Esophagus squamous epithelium (tissue), 5 donors: ENCODE measurements around the gene SLC44A1. TPM values are rescaled to one million over a fixed set of nuclear protein-coding genes. Genes with fewer than 3 reads are reported as not detected.

Experiments used
- DNase-seq: peaks from one replicate; lab custom pipeline; 2025; lab: John Stamatoyannopoulos, UW
- H3K27ac ChIP-seq, 4 donors: fragments of 200-600 bp; sonication (generic); one replicate each; pipeline ENCODE4 v1.5.1; 2016 to 2019; ENCODE audit warnings: mild to moderate bottlenecking in 1 of 4
- H3K27me3 ChIP-seq, 4 donors: fragments of 200-600 bp; sonication (generic); 1 replicate in 3 of 4; 2 replicates in 1 of 4; pipeline versions ENCODE4 v1.5.1 to v1.6.0; 2017 to 2021; ENCODE audit warnings: antibody characterized with exemption in 1 of 4
- H3K36me3 ChIP-seq, 3 donors: fragments of 200-600 bp; sonication (generic); one replicate each; pipeline ENCODE4 v1.5.1; 2016 to 2019
- H3K4me1 ChIP-seq, 3 donors: fragments of 200-600 bp; sonication (generic); one replicate each; pipeline ENCODE4 v1.5.1; 2017 to 2019
- H3K4me3 ChIP-seq, 4 donors: fragments of 200-600 bp; sonication (generic); 1 replicate in 3 of 4; 2 replicates in 1 of 4; pipeline ENCODE4 v1.5.1; 2016 to 2019; ENCODE audit warnings: mild to moderate bottlenecking in 2 of 4, moderate library complexity in 1 of 4
- H3K9me3 ChIP-seq, 3 donors: fragments of 200-600 bp; sonication (generic); one replicate each; pipeline ENCODE4 v1.5.1; 2016 to 2019
- CTCF ChIP-seq, 6 experiments: fragments of 450-650 bp in 4 of 6; fragments of 200-600 bp in 2 of 6; sonication (generic) in 2 of 6; IDR thresholded peaks; one replicate each; pipeline ENCODE4 v1.5.1; 2016 to 2019; ENCODE audit warnings: antibody characterized with exemption in 6 of 6, mild to moderate bottlenecking in 4 of 6, moderate library complexity in 4 of 6
- POLR2A ChIP-seq, 4 donors: fragments of 450-650 bp; IDR thresholded peaks; one replicate each; pipeline ENCODE4 v1.6.1; 2017; ENCODE audit warnings: antibody characterized with exemption in 4 of 4, mild to moderate bottlenecking in 4 of 4, moderate library complexity in 3 of 4
- WGBS, 2 donors: methylation state at CpG; one replicate each; pipeline ENCODE4 v1.1.5; 2018; 5-methylcytosine and 5-hydroxymethylcytosine counted together
- intact Hi-C: fragments of 100-400 bp; cut with DNase I; formaldehyde crosslinking; loops from one replicate; pipeline ENCODE4 v1.15.0; 2022
- total RNA-seq, 4 donors: library from RNA; depleted of rRNA; stranded (reverse); fragments of >200 nt; gene quantifications; one replicate each; pipeline ENCODE4 v1.1.0, GENCODE V29; 2016
- donor health status: DM: yes; HTN: yes; CAD: no.

SLC44A1 gene
- total RNA-seq, 4 donors from 2014 or later = 19.9 to 52.9 (median 37.8) TPM

GRCh38 chr9:105257809-105258208 lies 13.4 kb downstream of the SLC44A1 start:
- H3K4me1 ChIP-seq = peaks cover 3 to 69% (median 14%) of the 10 kb centered on the region in 3 donors
- TF ChIP-seq POLR2A (IDR thresholded peaks at IDR 0.05) (no peak), CTCF (IDR thresholded peaks at IDR 0.05) (no peak)
- peak overlapping the region in 3 of 4 donors; percentile 4 to 23 (median 10) for H3K27ac ChIP-seq
- WGBS, 2 donors = 83% methylated on average over 2 of the region's 2 CpGs
- H3K9me3 ChIP-seq = no peaks in the 10 kb centered on the region
- no peaks in the 10 kb centered on the region for H3K27me3 ChIP-seq
- H3K4me3 ChIP-seq = no peak overlapping the region
- H3K36me3 ChIP-seq = no peaks in the 10 kb centered on the region
- no peak for DNase-seq
- intact Hi-C loops = no loop called here

GRCh38 chr9:105258225-105258737 lies 13.8 kb downstream of the SLC44A1 start:
- intact Hi-C loops = no loop called here
- Histone ChIP-seq H3K27ac (peak overlapping the region in 2 of 4 donors; percentile 10 to 29), H3K27me3 (no peaks in the 10 kb centered on the region), H3K4me3 (no peak overlapping the region), H3K36me3 (no peaks in the 10 kb centered on the region), H3K4me1 (peaks cover 3 to 65% (median 14%) of the 10 kb centered on the region in 3 donors), H3K9me3 (no peaks in the 10 kb centered on the region)
- 62 to 74% methylated on average over 3 of the region's 3 CpGs for WGBS, 2 donors
- no peak for TF ChIP-seq POLR2A (IDR thresholded peaks at IDR 0.05)
- no peak for TF ChIP-seq CTCF (IDR thresholded peaks at IDR 0.05)
- no peak for DNase-seq

- H3K27me3 ChIP-seq = no peaks in the 10 kb centered on the region
- 59 to 74% methylated on average over 2 of the region's 2 CpGs for WGBS, 2 donors
- TF ChIP-seq CTCF (IDR thresholded peaks at IDR 0.05) (no peak), POLR2A (IDR thresholded peaks at IDR 0.05) (no peak)
- intact Hi-C loops = no loop called here
- no peak overlapping the region for H3K4me3 ChIP-seq
- peaks cover 3 to 55% (median 15%) of the 10 kb centered on the region in 3 donors for H3K4me1 ChIP-seq
- H3K9me3 ChIP-seq = no peaks in the 10 kb centered on the region
- H3K36me3 ChIP-seq = no peaks in the 10 kb centered on the region
- DNase-seq = no peak
- H3K27ac ChIP-seq = peak overlapping the region in 1 of 4 donors; percentile 11
Measured at GRCh38 chr9:105259274-105259673, 14.8 kb downstream of the SLC44A1 start.

- intact Hi-C loops = no loop called here
- H3K27me3 ChIP-seq = no peaks in the 10 kb centered on the region
- H3K9me3 ChIP-seq = no peaks in the 10 kb centered on the region
- H3K4me3 ChIP-seq = no peak overlapping the region
- TF ChIP-seq CTCF (IDR thresholded peaks at IDR 0.05) (no peak), POLR2A (IDR thresholded peaks at IDR 0.05) (no peak)
- H3K27ac ChIP-seq = peak overlapping the region in 2 of 4 donors; percentile 7 to 11
- H3K4me1 ChIP-seq = peaks cover 3 to 48% (median 17%) of the 10 kb centered on the region in 3 donors
- H3K36me3 ChIP-seq = no peaks in the 10 kb centered on the region
- DNase-seq = no peak
Measured at GRCh38 chr9:105259731-105260612, 15.5 kb downstream of the SLC44A1 start.

GRCh38 chr9:105262497-105262896 lies 18.0 kb downstream of the SLC44A1 start:
- Histone ChIP-seq H3K27me3 (no peaks in the 10 kb centered on the region), H3K4me3 (no peak overlapping the region), H3K27ac (no peak overlapping the region), H3K4me1 (peaks cover 3 to 29% (median 13%) of the 10 kb centered on the region in 3 donors), H3K36me3 (no peaks in the 10 kb centered on the region), H3K9me3 (no peaks in the 10 kb centered on the region)
- TF ChIP-seq POLR2A (IDR thresholded peaks at IDR 0.05) (no peak), CTCF (IDR thresholded peaks at IDR 0.05) (no peak)
- no peak for DNase-seq
- intact Hi-C loops = no loop called here
- 72 to 75% methylated on average over 2 of the region's 2 CpGs for WGBS, 2 donors
